K562 (cell line): ENCODE measurements around the gene FRK. TPM values are rescaled to one million over a fixed set of nuclear protein-coding genes. Genes with fewer than 3 reads are reported as not detected.

ENCODE experiments used
- ATAC-seq: fragments of 200-7000 bp; cut with Tn5 transposase; 3 replicates; pipeline ENCODE4 v1.9.1; 2020; ENCODE audit warnings: moderate library complexity
- Bru-seq: library from RNA; stranded (reverse); fragments of 400-500 nt; gene quantifications from one replicate; lab custom pipeline; 2021; lab: Mats Ljungman, UMichigan
- BruChase-seq, 2 experiments: library from RNA; stranded (reverse); fragments of 400-500 nt; gene quantifications; one replicate each; lab custom pipeline; 2021; lab: Mats Ljungman, UMichigan
- BruUV-seq: library from RNA; stranded (reverse); fragments of 400-500 nt; replicated peaks from 2 replicates; lab custom pipeline; 2021; lab: Mats Ljungman, UMichigan
- CTCF ChIA-PET: fragments of 300-600 bp; formaldehyde crosslinking; extraction: SDS; loops from one replicate; lab custom pipeline; 2021; ENCODE audit warnings: low intra/inter-chr PET ratio; lab: Yijun Ruan, JAX
- POLR2A ChIA-PET: fragments of 300-600, 350-650 bp; sonication (Branson Sonifier 250); formaldehyde crosslinking; extraction: SDS; loops from one replicate; lab custom pipeline; 2021; ENCODE audit warnings: antibody characterized with exemption, inconsistent platforms; lab: Yijun Ruan, JAX
- DNase-seq, 4 experiments: peaks; one replicate each; pipeline versions ENCODE4 v3.0.0 to v3.0.0-alpha.2; 2011 to 2018; ENCODE audit warnings: low spot score in 3 of 4, mixed read lengths in 3 of 4; ENCODE audit errors: extremely low read depth in 1 of 4
- FAIRE-seq: peaks from 2 replicates; lab custom pipeline; 2011; peaks lifted over from hg19 to GRCh38; lab: Jason Lieb, UNC
- H2AFZ ChIP-seq: 2 replicates; pipeline ENCODE4 v1.6.0; 2011; ENCODE audit warnings: low read depth, low read length, control low read depth, inconsistent platforms
- H3K27ac ChIP-seq: fragments of 200-600 bp; 3 replicates; pipeline ENCODE4 v1.8.0; 2011; ENCODE audit warnings: low read depth, mild to moderate bottlenecking, control low read depth, inconsistent platforms, low read length, moderate library complexity, mixed read lengths; ENCODE audit errors: extremely low read depth
- H3K27me3 ChIP-seq, 2 experiments: fragments of 300-600 bp in 1 of 2; 2 replicates in 1 of 2; 3 replicates in 1 of 2; pipeline versions ENCODE4 v1.6.0 to v1.8.0; 2011; ENCODE audit warnings: inconsistent platforms in 2 of 2, low read length in 2 of 2, mild to moderate bottlenecking in 1 of 2, mixed read lengths in 1 of 2, moderate library complexity in 1 of 2; ENCODE audit not compliant: control insufficient read depth in 2 of 2, insufficient read depth in 2 of 2
- H3K36me3 ChIP-seq: fragments of 300-600 bp; 3 replicates; pipeline ENCODE4 v1.8.0; 2011; ENCODE audit warnings: mild to moderate bottlenecking, low read length, inconsistent platforms; ENCODE audit not compliant: control insufficient read depth, insufficient read depth
- H3K4me1 ChIP-seq, 2 experiments: fragments of 200-600 bp in 1 of 2; replicated peaks in 1 of 2; 2 replicates in 1 of 2; 3 replicates in 1 of 2; pipeline versions ENCODE4 v1.5.1 to v1.8.0; 2011; ENCODE audit warnings: inconsistent platforms in 2 of 2, low read length in 2 of 2, mild to moderate bottlenecking in 1 of 2, mixed read lengths in 1 of 2, moderate library complexity in 1 of 2; ENCODE audit not compliant: control insufficient read depth in 2 of 2, insufficient read depth in 2 of 2
- H3K4me2 ChIP-seq: 2 replicates; pipeline ENCODE4 v1.6.1; 2011; ENCODE audit warnings: low read length, control low read depth, inconsistent platforms, mixed read lengths; ENCODE audit not compliant: insufficient read depth
- H3K4me3 ChIP-seq: fragments of 200-600 bp; sonication (generic), shearing (Covaris generic); 2 replicates; pipeline ENCODE4 v1.5.1; 2016; ENCODE audit warnings: control low read depth, inconsistent platforms
- H3K79me2 ChIP-seq: fragments of 200-600 bp; 3 replicates; pipeline ENCODE4 v1.8.0; 2011; ENCODE audit warnings: low read length, inconsistent platforms; ENCODE audit not compliant: control insufficient read depth, insufficient read depth
- H3K9ac ChIP-seq, 2 experiments: 2 replicates each; pipeline versions ENCODE4 v1.6.0 to v1.6.1; 2011; ENCODE audit warnings: low read depth in 2 of 2, low read length in 2 of 2, control low read depth in 1 of 2, inconsistent platforms in 1 of 2, mild to moderate bottlenecking in 1 of 2, mixed read lengths in 1 of 2; ENCODE audit not compliant: insufficient read depth in 1 of 2
- H3K9me1 ChIP-seq: one replicate; pipeline ENCODE4 v1.6.0; 2011; ENCODE audit warnings: inconsistent platforms, mild to moderate bottlenecking, low read length, moderate library complexity; ENCODE audit not compliant: control insufficient read depth, insufficient read depth
- H3K9me3 ChIP-seq: replicated peaks from 2 replicates; pipeline ENCODE4 v1.5.1; 2011; ENCODE audit warnings: low read depth, low read length, inconsistent platforms; ENCODE audit not compliant: control insufficient read depth, insufficient read depth
- H4K20me1 ChIP-seq: replicated peaks from 2 replicates; pipeline ENCODE4 v1.6.1; 2011; ENCODE audit warnings: low read length, inconsistent platforms, mixed read lengths; ENCODE audit not compliant: control insufficient read depth, insufficient read depth
- ELF1 ChIP-seq: fragments of 200-800 bp; sonication (Bioruptor generic); IDR thresholded peaks from 2 replicates; pipeline ENCODE4 v1.6.1; 2016; ENCODE audit warnings: missing genetic modification characterization, missing compliant biosample characterization
- JUN ChIP-seq, 2 experiments: sonication (generic) in 1 of 2; formaldehyde crosslinking in 1 of 2; IDR thresholded peaks; 2 replicates each; pipeline versions ENCODE4 v1.6.1 to v1.8.0; 2012 to 2022; ENCODE audit warnings: borderline replicate concordance in 2 of 2, mild to moderate bottlenecking in 2 of 2, improper control_type of control experiment in 1 of 2, low read depth in 1 of 2, low read length in 1 of 2, missing genetic modification reagents in 1 of 2
- NR2C2 ChIP-seq, 2 experiments: fragments of 200-800 bp in 1 of 2; sonication (Bioruptor generic) in 1 of 2; sonication (generic) in 1 of 2; formaldehyde crosslinking in 1 of 2; IDR thresholded peaks; 2 replicates each; pipeline versions ENCODE4 v1.6.1 to v1.8.0; 2016 to 2022; ENCODE audit warnings: mild to moderate bottlenecking in 1 of 2, missing compliant biosample characterization in 1 of 2, missing genetic modification characterization in 1 of 2, missing genetic modification reagents in 1 of 2
- RFX5 ChIP-seq: IDR thresholded peaks from 2 replicates; pipeline ENCODE4 v1.6.1; 2011; ENCODE audit warnings: low read depth, mild to moderate bottlenecking, improper control_type of control experiment, low read length
- WGBS: fragments of 100-300 bp; shearing (Covaris generic); methylation state at CpG from one replicate; pipeline ENCODE4 v1.1.6; 2016; ENCODE audit warnings: low coverage, mixed read lengths; ENCODE audit not compliant: insufficient coverage; ENCODE audit errors: missing lambda C conversion rate; 5-methylcytosine and 5-hydroxymethylcytosine counted together
- in situ Hi-C: fragments of 300-500 bp; cut with MboI; formaldehyde crosslinking; loops from 4 replicates; pipeline ENCODE4 v1.15.0; 2018; ENCODE audit warnings: inconsistent platforms, mixed read lengths
- intact Hi-C: fragments of 100-400 bp; cut with micrococcal nuclease; formaldehyde crosslinking; loops from 2 replicates; pipeline ENCODE4 v1.14.2; 2022
- long read RNA-seq, 3 experiments: library from polyadenylated mRNA in 2 of 3; library from RNA in 1 of 3; unstranded in 2 of 3; stranded (forward) in 1 of 3; transcript quantifications; one replicate each; pipeline ENCODE4 v2.0.0, GENCODE V29; 2019 to 2022
- polyA minus RNA-seq, 3 experiments: library from RNA; depleted of rRNA, polyadenylated mRNA; stranded (reverse); fragments of >200 nt; gene quantifications; 2 replicates each; pipeline ENCODE4 v1.2.3, GENCODE V29; 2011
- polyA plus RNA-seq, 8 experiments: library from polyadenylated mRNA; depleted of rRNA in 4 of 8; stranded (reverse) in 5 of 8; unstranded in 3 of 8; fragments of >200 nt; fragmentation: Nextera tagmentation in 2 of 8; fragmentation: Illumina TruSeq in 1 of 8; extraction: Ambion mirVana in 2 of 8; extraction: Trizol in 1 of 8; gene quantifications; 2 replicates each; pipeline versions ENCODE4 v1.2.1 to v1.2.3, GENCODE V29; 2011 to 2014; ENCODE audit warnings: inconsistent platforms in 1 of 8, missing spikeins in 1 of 8
- total RNA-seq, 7 experiments: library from RNA; depleted of rRNA in 6 of 7; stranded (reverse); fragments of >200 nt in 6 of 7; fragmentation: Illumina TruSeq in 2 of 7; extraction: Trizol in 2 of 7; gene quantifications; 2 replicates each; pipeline versions ENCODE4 v1.2.1 to v1.2.3, GENCODE V29; 2011 to 2021; ENCODE audit warnings: low replicate concordance in 1 of 7
- TF ChIP-seq, protein P1 (sequence below), 3 experiments: IDR thresholded peaks in 2 of 3; conservative IDR thresholded peaks in 1 of 3; 2 replicates each; pipeline ENCODE4 v1.5.1; 2011 to 2012; ENCODE audit warnings: low read length in 3 of 3, mild to moderate bottlenecking in 3 of 3, control low read depth in 2 of 3, improper control_type of control experiment in 1 of 3, inconsistent platforms in 1 of 3, low read depth in 1 of 3, mixed read lengths in 1 of 3, moderate library complexity in 1 of 3; ENCODE audit not compliant: insufficient read depth in 2 of 3
- TF ChIP-seq, protein P2 (sequence below): fragments of 450-650 bp; IDR thresholded peaks from 2 replicates; pipeline ENCODE4 v1.6.1; 2018; ENCODE audit not compliant: partially characterized antibody

The FRK gene, protein sequence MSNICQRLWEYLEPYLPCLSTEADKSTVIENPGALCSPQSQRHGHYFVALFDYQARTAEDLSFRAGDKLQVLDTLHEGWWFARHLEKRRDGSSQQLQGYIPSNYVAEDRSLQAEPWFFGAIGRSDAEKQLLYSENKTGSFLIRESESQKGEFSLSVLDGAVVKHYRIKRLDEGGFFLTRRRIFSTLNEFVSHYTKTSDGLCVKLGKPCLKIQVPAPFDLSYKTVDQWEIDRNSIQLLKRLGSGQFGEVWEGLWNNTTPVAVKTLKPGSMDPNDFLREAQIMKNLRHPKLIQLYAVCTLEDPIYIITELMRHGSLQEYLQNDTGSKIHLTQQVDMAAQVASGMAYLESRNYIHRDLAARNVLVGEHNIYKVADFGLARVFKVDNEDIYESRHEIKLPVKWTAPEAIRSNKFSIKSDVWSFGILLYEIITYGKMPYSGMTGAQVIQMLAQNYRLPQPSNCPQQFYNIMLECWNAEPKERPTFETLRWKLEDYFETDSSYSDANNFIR
- 0.02 and 0.07 TPM in 2 replicates for total RNA-seq (2011; cell fraction: chromatin; rRNA removed; ENCODE audit: low replicate concordance)
- not detected in 2 replicates for total RNA-seq (2011; cell fraction: nucleolus; rRNA removed)
- 0.07 TPM in 1 of 2 replicates, not detected in the other for total RNA-seq (2011; cell fraction: nucleoplasm; rRNA removed)
- total RNA-seq (2014; rRNA removed) (0.09 and 0.16 TPM in 2 replicates), total RNA-seq (2014; rRNA removed; fragmentation: Illumina TruSeq; extraction: Trizol) (0.15 and 0.22 TPM in 2 replicates), total RNA-seq (2015; rRNA removed; fragmentation: Illumina TruSeq; extraction: Trizol) (0.29 and 0.34 TPM in 2 replicates), total RNA-seq (2021) (0.13 and 0.22 TPM in 2 replicates), polyA plus RNA-seq (2011; rRNA removed) (0.01 and 0.03 TPM in 2 replicates), polyA plus RNA-seq (2014; fragmentation: Illumina TruSeq; extraction: Trizol) (0.09 and 0.10 TPM in 2 replicates), polyA plus RNA-seq (2014; fragmentation: Nextera tagmentation; extraction: Ambion mirVana) (under 1 TPM; 0.03 to 0.07 TPM), polyA plus RNA-seq (2014; rRNA removed) (0.05 and 0.11 TPM in 2 replicates), polyA minus RNA-seq (2011; rRNA and poly(A)+ RNA removed) (0.04 and 0.12 TPM in 2 replicates), Bru-seq, nascent RNA (percentile 26 among the genes with signal in this experiment), BruChase-seq, experiment 1, labeled RNA remaining after a 2-hour chase (percentile 34 among the genes with signal in this experiment), BruChase-seq, experiment 2, labeled RNA remaining after a 6-hour chase (percentile 31 among the genes with signal in this experiment)
- polyA plus RNA-seq (2011; cell fraction: cytosol; rRNA removed): under 0.01 and 0.01 TPM in 2 replicates
- polyA plus RNA-seq (2011; cell fraction: nucleus; rRNA removed): 0.04 TPM in 2 replicates
- polyA plus RNA-seq (2012): 0.14 and 0.19 TPM in 2 replicates
- 0.09 TPM in 1 of 2 replicates, not detected in the other for polyA minus RNA-seq (2011; cell fraction: cytosol; rRNA and poly(A)+ RNA removed)
- under 0.01 and 0.11 TPM in 2 replicates for polyA minus RNA-seq (2011; cell fraction: nucleus; rRNA and poly(A)+ RNA removed)
- long read RNA-seq, experiment 1, full-length matches to known transcripts: 1 of 1 reads
- long read RNA-seq, experiment 1, partial matches to known transcripts: 0 of 1 reads
- long read RNA-seq, experiment 1, other reads (novel, unspliced or antisense): 0 of 1 reads
- long read RNA-seq, experiment 2: 0 reads
- long read RNA-seq, experiment 3: 0 reads

DNA sequence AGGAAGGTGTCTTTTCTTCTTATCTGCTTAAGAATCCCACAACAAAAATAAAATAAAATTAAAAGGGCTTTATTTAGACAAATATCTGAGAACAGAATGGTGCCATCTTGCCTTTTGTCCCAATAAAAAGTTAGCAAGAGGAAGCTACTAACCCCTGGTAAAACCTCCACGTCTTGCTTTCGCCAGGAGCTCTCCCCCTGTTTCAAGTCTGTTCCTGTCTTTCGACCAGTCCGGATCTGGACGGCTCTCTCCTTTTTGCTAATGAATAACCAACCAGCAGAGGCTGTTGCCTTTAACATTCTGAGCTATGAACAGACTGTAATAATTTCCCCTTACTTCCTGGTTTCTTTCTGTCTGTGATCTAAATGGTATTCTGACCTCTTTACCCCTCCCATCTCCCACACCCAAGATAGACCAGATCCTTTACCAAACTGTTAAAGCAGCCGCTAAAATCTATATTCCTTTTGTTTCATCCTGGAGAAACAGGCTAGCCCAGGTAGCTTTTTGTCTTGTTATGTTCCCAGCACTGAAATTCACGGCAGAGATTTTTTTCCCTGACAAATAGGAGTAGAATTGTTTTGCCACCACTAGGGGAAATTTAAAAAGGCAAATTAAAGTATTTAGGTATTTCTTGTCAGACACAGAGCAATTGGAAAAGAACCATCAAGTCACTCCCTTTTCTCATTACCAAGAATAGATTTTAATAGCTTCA is at the start of gene FRK:
TSS of gene FRK (minus strand) at position 320 of the 712 bp plus-strand sequence. CDS start 580 bp downstream, outside the sequence.
- Histone ChIP-seq H3K4me3 (no peak within 1 kb of the TSS), H2AFZ (peak within 1 kb of the TSS; percentile 42), H3K9ac (no peak within 1 kb of the TSS; a peak in 1 of 4 replicates), H3K27me3 (no peaks in the 10 kb centered on the region), H4K20me1 (no peaks in the 10 kb centered on the region), H3K36me3 (no peaks in the 10 kb centered on the region), H3K4me2 (peak within 1 kb of the TSS; percentile 23), H3K9me3 (no peaks in the 10 kb centered on the region), H3K4me1 (peaks cover 5 to 10% of the 10 kb centered on the region in 2 experiments; a peak in 4 of 5 replicates), H3K79me2 (no peaks in the 10 kb centered on the region), H3K9me1 (no peaks in the 10 kb centered on the region), H3K27ac (peak within 1 kb of the TSS; percentile 32; the same call in 1 of the 3 replicates)
- ChIA-PET CTCF (no interaction called here), POLR2A (interaction anchor here (1.0 to 1.4 kb wide), 2 partner anchors 10 to 13 kb away, joined by 3 to 9 read pairs; no protein-coding TSS in a partner anchor)
- TF ChIP-seq JUN (IDR thresholded peaks at IDR 0.05; ENCODE audit: borderline replicate concordance, low read depth, low read length) (no peak), JUN (CRISPR knock-in tag; IDR thresholded peaks at IDR 0.05; ENCODE audit: borderline replicate concordance) (no peak), NR2C2 (CRISPR knock-in tag; IDR thresholded peaks at IDR 0.05) (no peak), NR2C2 (tag; IDR thresholded peaks at IDR 0.05) (peak; percentile 44; the same call in 1 of the 2 replicates), RFX5 (no peak), ELF1 (tag) (0 out of 2 replicates have a peak, but pooled peaks have one; percentile 46)
- TF ChIP-seq, protein P1, sequence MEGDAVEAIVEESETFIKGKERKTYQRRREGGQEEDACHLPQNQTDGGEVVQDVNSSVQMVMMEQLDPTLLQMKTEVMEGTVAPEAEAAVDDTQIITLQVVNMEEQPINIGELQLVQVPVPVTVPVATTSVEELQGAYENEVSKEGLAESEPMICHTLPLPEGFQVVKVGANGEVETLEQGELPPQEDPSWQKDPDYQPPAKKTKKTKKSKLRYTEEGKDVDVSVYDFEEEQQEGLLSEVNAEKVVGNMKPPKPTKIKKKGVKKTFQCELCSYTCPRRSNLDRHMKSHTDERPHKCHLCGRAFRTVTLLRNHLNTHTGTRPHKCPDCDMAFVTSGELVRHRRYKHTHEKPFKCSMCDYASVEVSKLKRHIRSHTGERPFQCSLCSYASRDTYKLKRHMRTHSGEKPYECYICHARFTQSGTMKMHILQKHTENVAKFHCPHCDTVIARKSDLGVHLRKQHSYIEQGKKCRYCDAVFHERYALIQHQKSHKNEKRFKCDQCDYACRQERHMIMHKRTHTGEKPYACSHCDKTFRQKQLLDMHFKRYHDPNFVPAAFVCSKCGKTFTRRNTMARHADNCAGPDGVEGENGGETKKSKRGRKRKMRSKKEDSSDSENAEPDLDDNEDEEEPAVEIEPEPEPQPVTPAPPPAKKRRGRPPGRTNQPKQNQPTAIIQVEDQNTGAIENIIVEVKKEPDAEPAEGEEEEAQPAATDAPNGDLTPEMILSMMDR (IDR thresholded peaks at IDR 0.05 in 2 of 3, conservative IDR thresholded peaks at IDR 0.05 in 1 of 3; ENCODE audit: insufficient read depth in 2 of 3, low read depth in 1 of 3, low read length in 3 of 3): 0 out of 6 replicates have a peak, but pooled peaks of 1 of the 3 experiments have one; percentile 7
- TF ChIP-seq, protein P2, sequence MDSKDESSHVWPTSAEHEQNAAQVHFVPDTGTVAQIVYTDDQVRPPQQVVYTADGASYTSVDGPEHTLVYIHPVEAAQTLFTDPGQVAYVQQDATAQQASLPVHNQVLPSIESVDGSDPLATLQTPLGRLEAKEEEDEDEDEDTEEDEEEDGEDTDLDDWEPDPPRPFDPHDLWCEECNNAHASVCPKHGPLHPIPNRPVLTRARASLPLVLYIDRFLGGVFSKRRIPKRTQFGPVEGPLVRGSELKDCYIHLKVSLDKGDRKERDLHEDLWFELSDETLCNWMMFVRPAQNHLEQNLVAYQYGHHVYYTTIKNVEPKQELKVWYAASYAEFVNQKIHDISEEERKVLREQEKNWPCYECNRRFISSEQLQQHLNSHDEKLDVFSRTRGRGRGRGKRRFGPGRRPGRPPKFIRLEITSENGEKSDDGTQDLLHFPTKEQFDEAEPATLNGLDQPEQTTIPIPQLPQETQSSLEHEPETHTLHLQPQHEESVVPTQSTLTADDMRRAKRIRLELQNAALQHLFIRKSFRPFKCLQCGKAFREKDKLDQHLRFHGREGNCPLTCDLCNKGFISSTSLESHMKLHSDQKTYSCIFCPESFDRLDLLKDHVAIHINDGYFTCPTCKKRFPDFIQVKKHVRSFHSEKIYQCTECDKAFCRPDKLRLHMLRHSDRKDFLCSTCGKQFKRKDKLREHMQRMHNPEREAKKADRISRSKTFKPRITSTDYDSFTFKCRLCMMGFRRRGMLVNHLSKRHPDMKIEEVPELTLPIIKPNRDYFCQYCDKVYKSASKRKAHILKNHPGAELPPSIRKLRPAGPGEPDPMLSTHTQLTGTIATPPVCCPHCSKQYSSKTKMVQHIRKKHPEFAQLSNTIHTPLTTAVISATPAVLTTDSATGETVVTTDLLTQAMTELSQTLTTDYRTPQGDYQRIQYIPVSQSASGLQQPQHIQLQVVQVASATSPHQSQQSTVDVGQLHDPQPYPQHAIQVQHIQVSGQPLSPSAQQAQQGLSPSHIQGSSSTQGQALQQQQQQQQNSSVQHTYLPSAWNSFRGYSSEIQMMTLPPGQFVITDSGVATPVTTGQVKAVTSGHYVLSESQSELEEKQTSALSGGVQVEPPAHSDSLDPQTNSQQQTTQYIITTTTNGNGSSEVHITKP: peak; percentile 20
- BruUV-seq: no TSS peak
- ATAC-seq (peak; percentile 56), DNase-seq (no peak), FAIRE-seq (peak; percentile 49)
- intact Hi-C loops (loop anchor here (5.0 kb wide), 1 partner anchor 37 kb away; no protein-coding TSS in a partner anchor), in situ Hi-C loops (no loop called here)
- 6% methylated on average over 7 of the region's 7 CpGs for WGBS
